Measurements from ENCODE around the gene SIGLEC8.
A peak's percentile ranks its signal among the peaks of the same experiment; 100 is the strongest.
"Not testable (repeated sequence)": the region's sequence is repeated elsewhere in the genome, so short reads cannot be mapped to it uniquely, and the experiment has no call there.

SIGLEC8 gene

DNA sequence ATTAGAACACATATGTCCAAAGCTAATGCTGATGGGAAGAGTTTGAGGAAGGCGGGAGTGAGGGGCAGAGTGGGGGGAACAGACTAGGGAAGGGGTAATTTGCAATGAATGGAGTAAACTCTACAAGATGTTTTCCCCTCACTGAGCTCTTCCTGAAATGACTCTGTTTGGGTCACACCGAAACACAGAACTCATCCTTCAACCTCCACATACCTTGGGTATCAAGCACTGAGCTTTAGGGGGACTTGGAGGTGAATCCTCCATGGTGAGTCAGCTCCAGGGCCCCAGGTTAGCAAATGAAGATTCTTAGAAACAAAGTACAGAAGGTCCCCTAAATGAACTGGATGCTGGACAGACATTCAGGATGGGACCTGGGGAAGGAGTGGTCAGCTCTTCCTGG, 39.5 kb downstream of the SIGLEC8 start:
- DNase-seq (ENCODE audit: low read depth) = peak; percentile 41
- TF ChIP-seq, protein P1, sequence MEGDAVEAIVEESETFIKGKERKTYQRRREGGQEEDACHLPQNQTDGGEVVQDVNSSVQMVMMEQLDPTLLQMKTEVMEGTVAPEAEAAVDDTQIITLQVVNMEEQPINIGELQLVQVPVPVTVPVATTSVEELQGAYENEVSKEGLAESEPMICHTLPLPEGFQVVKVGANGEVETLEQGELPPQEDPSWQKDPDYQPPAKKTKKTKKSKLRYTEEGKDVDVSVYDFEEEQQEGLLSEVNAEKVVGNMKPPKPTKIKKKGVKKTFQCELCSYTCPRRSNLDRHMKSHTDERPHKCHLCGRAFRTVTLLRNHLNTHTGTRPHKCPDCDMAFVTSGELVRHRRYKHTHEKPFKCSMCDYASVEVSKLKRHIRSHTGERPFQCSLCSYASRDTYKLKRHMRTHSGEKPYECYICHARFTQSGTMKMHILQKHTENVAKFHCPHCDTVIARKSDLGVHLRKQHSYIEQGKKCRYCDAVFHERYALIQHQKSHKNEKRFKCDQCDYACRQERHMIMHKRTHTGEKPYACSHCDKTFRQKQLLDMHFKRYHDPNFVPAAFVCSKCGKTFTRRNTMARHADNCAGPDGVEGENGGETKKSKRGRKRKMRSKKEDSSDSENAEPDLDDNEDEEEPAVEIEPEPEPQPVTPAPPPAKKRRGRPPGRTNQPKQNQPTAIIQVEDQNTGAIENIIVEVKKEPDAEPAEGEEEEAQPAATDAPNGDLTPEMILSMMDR (IDR thresholded peaks at IDR 0.05; ENCODE audit: insufficient read depth, low read depth, low read length, missing control alignments) = no peak
- H3K4me3 ChIP-seq (ENCODE audit: low read depth, low read length) = no peak overlapping the region

DNA sequence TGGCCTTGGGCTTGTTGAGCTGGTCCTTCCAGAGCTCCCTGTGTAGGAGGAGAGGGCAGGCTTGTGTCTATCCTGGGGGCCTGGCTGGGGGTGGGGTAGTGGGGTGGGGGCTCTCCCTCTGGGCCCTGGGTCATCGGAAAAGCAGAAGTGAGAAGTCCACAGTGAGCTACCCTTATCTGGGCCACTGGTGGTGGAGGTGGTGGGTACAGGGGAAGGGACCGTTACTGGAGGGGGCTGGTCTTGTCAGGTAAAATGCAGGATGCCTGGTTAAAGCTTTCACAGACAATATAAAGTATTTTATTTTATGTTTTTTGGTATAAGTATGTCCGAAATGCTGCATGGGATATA, 40.5 kb downstream of the SIGLEC8 start:
- DNase-seq (ENCODE audit: low read depth) = peak; percentile 40

DNA sequence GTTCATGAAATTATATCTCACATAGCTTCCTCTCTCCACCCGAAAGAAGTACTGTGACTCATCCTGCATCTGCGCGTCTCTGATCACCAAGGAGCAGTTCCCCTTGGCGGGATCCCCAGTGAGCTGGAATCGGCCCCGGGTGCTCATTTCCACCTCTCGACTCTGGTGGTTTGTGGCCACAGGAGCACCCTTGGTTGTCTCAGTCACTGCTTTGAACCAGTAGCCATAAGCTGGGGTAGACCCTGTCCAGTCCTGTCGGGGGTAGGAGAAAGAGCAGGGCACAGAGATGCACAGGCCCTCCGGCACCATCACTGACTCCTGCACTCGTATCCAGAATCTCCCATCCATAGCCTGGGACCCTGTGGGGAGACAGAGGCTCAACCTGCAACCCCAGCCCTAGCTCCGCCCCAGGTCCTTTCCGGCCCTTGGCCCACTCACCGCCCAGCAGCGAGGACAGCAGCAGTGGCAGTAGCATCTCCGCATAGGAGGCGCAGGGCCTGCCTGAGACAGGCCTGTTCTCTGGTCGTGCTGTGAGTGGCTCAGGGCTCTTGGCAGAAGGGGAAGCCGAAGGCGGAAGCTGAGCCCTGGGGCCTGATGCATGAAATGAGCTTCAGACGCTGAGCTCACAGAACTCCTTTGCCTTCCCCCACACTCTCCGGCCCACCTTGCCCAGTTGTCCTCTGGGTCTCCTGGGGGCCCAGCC, 41.0 kb downstream of the SIGLEC8 start, which contains the start of gene SIGLEC10:
Gene SIGLEC10, minus strand, starts transcription at position 536 of the 703 bp plus-strand sequence. Its CDS starts 61 bp downstream, at position 475.
- peak; percentile 86 for DNase-seq (ENCODE audit: low read depth)
- H3K4me3 ChIP-seq (ENCODE audit: low read depth, low read length) = peak within 1 kb of the TSS; percentile 51
- TF ChIP-seq, protein P1 (IDR thresholded peaks at IDR 0.05; ENCODE audit: insufficient read depth, low read depth, low read length, missing control alignments) = no peak

More for the DNA sequence above, 40.5 kb downstream of the SIGLEC8 start:
- H3K4me3 ChIP-seq (ENCODE audit: low read depth, low read length) = peak overlapping the region; percentile 51; the same call in 1 of the 2 replicates
- TF ChIP-seq, protein P1 (IDR thresholded peaks at IDR 0.05; ENCODE audit: insufficient read depth, low read depth, low read length, missing control alignments) = no peak

DNA sequence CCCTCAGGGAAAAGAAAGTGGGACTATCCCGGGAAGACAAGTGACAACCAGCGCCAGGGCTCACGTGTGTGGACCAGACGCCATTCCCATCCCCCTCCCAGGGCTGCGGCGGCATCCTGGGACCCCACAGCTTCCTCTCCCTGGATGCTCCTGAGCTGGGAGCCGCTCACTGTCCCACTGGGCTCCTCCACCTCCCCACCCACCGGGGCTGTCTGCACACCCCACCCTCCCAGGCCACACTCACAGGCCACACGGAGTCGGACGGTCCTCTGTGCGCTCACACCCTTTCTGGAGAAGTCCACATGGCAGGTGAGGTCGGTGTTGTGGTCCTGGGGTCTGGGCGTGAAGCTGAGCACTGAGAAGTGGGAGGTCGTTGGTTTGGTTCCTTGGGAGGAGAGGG, 41.8 kb downstream of the SIGLEC8 start:
- H3K4me3 ChIP-seq (ENCODE audit: low read depth, low read length); DNase-seq (ENCODE audit: low read depth): not testable (repeated sequence)

DNA sequence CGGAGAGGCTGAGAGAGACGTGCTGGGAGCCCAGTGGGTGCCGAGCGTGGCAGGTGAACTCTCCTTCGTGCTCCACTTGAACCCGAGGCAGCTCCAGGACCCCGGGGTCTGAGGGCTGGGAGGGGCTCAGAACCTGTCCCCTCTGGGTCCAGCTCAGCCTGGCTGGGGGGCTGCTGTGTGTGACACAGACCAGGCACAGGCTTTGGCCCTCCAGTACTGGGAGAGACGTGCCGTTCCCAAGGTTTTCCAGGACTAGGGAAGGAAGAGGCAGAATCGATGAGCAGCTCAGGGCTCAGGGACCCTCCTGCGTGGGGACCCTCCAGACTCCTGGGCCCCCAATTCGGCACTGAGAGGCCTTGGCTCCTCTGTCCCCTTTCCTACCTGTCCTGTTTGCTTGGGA, 43.1 kb downstream of the SIGLEC8 start:
- no peak for DNase-seq (ENCODE audit: low read depth)
- no peak overlapping the region for H3K4me3 ChIP-seq (ENCODE audit: low read depth, low read length)
- TF ChIP-seq, protein P1 (IDR thresholded peaks at IDR 0.05; ENCODE audit: insufficient read depth, low read depth, low read length, missing control alignments) = no peak

DNA sequence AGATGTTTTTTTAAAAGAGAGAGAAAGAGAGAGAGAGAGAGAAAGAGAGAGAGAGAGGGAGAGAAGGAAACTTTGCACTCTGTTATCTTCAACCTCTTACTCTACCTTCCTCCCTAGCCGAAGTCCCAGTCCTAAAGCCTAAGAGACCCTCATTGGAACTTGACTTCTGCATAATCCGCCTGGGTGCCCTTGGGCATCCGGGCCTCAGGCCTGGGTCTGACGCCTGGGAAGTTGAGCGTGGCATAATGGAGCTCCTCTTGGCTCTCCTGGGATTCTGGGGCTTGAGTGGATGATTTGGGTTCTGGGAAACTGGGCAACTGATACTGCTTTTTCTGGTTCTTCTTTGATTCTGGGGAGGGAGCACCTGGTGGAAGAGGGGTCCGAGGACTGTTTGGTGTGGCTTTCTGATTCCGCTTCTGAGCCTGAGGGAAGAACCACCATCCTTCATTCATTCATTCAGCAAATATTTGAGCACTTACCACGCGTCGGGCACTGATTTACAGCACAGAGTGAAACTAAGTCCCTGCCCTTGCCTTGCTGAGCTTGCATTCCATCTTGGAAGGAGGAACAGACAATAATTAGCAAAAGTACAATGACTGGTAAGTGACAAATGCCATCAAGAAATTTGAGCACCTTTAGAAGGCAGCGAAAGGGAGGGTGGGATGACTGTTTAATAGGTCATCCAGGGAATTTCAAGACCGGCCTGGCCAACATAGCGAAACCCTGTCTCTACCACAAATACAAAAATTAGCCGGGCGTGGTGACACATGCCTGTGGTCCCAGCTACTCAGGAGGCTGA, 47.1 kb downstream of the SIGLEC8 start:
- no peak overlapping the region for H3K4me3 ChIP-seq (ENCODE audit: low read depth, low read length)
- DNase-seq (ENCODE audit: low read depth) = no peak
- TF ChIP-seq, protein P1 (IDR thresholded peaks at IDR 0.05; ENCODE audit: insufficient read depth, low read depth, low read length, missing control alignments) = no peak

DNA sequence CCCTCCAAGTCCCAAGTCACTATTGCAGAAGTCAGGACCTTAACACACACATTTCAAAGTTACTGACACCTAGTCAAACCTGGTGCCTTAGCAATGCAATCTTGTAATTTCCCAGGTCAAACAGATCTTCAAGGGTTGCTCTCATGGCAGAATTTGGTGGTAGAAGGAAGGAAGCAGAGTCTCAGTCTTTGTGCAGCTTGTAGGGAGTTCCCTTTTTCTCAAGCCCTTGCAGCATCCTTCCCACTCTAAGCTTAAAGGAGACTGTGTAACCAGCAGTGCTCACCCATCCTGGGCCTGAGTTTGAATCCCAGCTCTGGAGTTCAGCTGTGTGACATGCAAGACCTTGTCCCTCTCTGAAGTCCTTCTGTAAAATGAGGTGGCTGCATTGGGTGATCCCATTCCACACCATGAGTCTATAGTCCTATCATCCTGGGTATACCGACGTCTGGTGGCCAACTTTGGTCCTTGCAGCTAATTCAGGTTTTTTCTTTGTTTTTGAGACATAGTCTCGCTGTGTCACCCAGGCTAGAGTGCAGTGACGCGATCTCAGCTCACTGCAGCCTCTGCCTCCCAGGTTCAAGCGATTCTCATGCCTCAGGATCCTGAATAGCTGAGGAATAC, 50.6 kb downstream of the SIGLEC8 start:
- H3K4me3 ChIP-seq (ENCODE audit: low read depth, low read length) = no peak overlapping the region
- TF ChIP-seq, protein P1 (IDR thresholded peaks at IDR 0.05; ENCODE audit: insufficient read depth, low read depth, low read length, missing control alignments) = peak; percentile 74
- DNase-seq (ENCODE audit: low read depth) = peak; percentile 64
